Mammary epithelial cell (primary cell): ENCODE results near the gene SERPINI2.
"Not testable (repeated sequence)": the region's sequence is repeated elsewhere in the genome, so short reads cannot be mapped to it uniquely, and the experiment has no call there.

ENCODE experiments used
- EZH2 ChIP-seq: IDR thresholded peaks from 2 replicates; pipeline ENCODE4 v1.6.1; 2012; ENCODE audit warnings: low read length, inconsistent platforms, borderline replicate concordance
- TF ChIP-seq, protein P1 (sequence below), 2 donors: IDR thresholded peaks in 1 of 2; conservative IDR thresholded peaks in 1 of 2; 2 replicates each; pipeline ENCODE4 v1.5.1; 2011 to 2012; ENCODE audit warnings: inconsistent platforms in 2 of 2, low read length in 2 of 2, mild to moderate bottlenecking in 2 of 2, control low read depth in 1 of 2, low read depth in 1 of 2; ENCODE audit not compliant: insufficient read depth in 1 of 2; ENCODE audit errors: extremely low read depth in 1 of 2

DNA sequence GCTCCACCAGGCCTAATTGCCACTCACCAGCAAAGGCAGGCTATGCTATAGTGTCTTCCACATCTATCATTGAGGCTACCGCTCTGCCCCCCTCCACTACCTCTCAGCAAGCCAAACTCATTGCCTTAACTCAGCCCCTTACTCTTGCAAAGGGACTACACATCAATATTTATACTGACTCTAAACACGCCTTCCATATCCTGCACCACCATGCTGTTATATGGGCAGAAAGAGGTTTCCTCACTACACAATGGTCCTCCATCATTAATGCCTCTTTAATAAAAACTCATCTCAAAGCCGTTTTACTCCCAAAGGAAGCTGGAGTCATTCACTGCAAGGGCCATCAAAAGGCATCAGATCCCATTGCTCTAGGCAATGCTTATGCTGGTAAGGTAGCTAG is 46.9 kb downstream of the SERPINI2 start:
- TF ChIP-seq, protein P1, sequence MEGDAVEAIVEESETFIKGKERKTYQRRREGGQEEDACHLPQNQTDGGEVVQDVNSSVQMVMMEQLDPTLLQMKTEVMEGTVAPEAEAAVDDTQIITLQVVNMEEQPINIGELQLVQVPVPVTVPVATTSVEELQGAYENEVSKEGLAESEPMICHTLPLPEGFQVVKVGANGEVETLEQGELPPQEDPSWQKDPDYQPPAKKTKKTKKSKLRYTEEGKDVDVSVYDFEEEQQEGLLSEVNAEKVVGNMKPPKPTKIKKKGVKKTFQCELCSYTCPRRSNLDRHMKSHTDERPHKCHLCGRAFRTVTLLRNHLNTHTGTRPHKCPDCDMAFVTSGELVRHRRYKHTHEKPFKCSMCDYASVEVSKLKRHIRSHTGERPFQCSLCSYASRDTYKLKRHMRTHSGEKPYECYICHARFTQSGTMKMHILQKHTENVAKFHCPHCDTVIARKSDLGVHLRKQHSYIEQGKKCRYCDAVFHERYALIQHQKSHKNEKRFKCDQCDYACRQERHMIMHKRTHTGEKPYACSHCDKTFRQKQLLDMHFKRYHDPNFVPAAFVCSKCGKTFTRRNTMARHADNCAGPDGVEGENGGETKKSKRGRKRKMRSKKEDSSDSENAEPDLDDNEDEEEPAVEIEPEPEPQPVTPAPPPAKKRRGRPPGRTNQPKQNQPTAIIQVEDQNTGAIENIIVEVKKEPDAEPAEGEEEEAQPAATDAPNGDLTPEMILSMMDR (conservative IDR thresholded peaks at IDR 0.05 in 1 of 2, IDR thresholded peaks at IDR 0.05 in 1 of 2; ENCODE audit: extremely low read depth in 1 of 2, insufficient read depth in 1 of 2, low read depth in 1 of 2, low read length in 2 of 2) = not testable (repeated sequence)
- not testable (repeated sequence) for TF ChIP-seq EZH2
